Measurements from ENCODE around the gene NCAM1.

Gene NCAM1

GRCh38 chr11:113118104-113118503 is 156.9 kb downstream of the NCAM1 start:
- DNase-seq (ENCODE audit: extremely low read depth, low read depth) = no peak

DNA sequence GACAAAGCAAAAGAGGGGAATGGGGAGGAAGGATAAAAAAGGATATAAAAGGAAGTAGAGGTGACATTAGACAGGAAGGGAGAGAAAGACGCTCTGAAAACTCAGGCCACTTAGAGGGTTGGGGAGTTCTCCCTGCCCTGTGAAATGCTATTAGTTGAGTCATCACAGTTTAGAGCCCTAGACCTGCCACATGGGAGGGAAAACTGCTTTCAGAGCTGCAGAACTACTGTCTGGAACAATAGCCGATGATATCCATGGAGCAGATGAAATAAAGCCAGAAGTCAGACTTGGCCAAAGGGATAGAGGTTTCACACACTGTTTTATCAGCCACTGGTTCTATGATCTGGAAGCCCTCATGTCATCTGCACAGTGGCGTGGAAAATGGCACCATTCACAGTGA is 157.9 kb downstream of the NCAM1 start:
- no peak for TF ChIP-seq CTCF (IDR thresholded peaks at IDR 0.05; ENCODE audit: low read depth, low read length)
- no peak for DNase-seq (ENCODE audit: extremely low read depth, low read depth)

More at GRCh38 chr11:113118104-113118503, 156.9 kb downstream of the NCAM1 start:
- no peak for TF ChIP-seq CTCF (IDR thresholded peaks at IDR 0.05; ENCODE audit: low read depth, low read length)

DNA sequence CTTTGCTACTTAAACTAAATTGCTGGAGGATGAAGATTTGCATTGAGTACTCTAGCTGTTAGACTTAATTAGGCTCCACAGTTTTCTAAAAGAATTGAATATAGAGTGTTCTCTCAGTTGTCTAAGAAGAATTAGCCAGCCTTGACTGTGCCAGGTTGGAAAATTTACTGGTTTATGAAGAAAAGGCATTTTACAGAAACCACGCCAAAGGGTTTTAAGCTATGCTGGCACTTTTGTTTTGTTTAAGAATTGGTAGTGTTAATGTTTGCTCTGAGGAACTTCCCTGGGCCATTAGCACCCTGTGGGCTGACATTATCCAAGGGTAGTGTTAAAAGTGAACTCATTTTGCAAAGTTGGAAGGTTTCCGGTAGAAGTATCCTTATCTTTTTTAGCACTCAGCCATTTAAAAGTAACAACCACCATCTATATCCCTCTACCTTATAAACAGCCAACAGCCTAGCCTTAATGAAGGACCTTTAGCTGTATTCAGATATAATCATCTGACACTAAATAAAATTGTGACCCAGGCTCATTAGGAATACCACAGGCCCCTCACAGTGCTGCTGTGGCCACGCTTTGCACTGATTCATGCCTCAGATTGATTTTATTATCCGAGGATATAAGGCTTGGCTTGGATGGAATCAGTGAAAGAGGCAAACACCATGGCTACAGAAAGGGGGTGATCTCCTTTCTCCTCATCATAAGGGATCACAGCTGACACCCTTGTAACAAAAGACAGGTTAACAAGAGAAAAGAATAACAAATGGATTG is 158.9 kb downstream of the NCAM1 start:
- TF ChIP-seq CTCF (IDR thresholded peaks at IDR 0.05; ENCODE audit: low read depth, low read length) = no peak
- no peak for DNase-seq (ENCODE audit: extremely low read depth, low read depth)

- DNase-seq (ENCODE audit: extremely low read depth, low read depth) = no peak
- TF ChIP-seq CTCF (IDR thresholded peaks at IDR 0.05; ENCODE audit: low read depth, low read length) = no peak
Measured at GRCh38 chr11:113121746-113122145, 160.5 kb downstream of the NCAM1 start.

- no peak for TF ChIP-seq CTCF (IDR thresholded peaks at IDR 0.05; ENCODE audit: low read depth, low read length)
Measured at GRCh38 chr11:113124006-113124405, 162.8 kb downstream of the NCAM1 start.

DNA sequence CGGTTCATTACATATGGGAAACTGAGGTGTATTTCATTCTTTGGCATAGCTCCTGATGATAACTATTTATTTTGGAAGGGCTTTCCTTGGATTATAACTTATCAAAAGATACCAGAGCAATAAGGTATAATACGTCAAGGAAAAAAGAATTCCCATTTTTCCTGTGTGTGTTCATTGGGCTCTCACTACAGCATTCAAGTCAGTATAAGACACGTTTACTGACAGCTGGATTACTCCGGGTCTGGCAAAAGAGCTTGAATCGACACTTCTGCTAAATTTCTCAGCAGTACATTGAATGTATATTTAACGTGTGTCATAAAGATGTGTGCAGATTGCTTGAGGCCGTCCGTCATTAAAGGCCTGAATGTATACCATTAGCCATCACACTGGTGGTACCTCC is 163.4 kb downstream of the NCAM1 start:
- TF ChIP-seq CTCF (IDR thresholded peaks at IDR 0.05; ENCODE audit: low read depth, low read length) = no peak
- no peak for DNase-seq (ENCODE audit: extremely low read depth, low read depth)

More at GRCh38 chr11:113124006-113124405, 162.8 kb downstream of the NCAM1 start:
- no peak for DNase-seq (ENCODE audit: extremely low read depth, low read depth)

GRCh38 chr11:113129261-113129992 is 168.2 kb downstream of the NCAM1 start:
- TF ChIP-seq CTCF (IDR thresholded peaks at IDR 0.05; ENCODE audit: low read depth, low read length) = no peak
- no peak for DNase-seq (ENCODE audit: extremely low read depth, low read depth)
